HepG2 (cell line): Measurements from ENCODE around the gene DOK1. TPM values are rescaled to one million over a fixed set of nuclear protein-coding genes. Genes with fewer than 3 reads are reported as not detected.
A peak's percentile ranks its signal among the peaks of the same experiment; 100 is the strongest.

Experiments used
- ARNT2 ChIP-seq: sonication (generic); formaldehyde crosslinking; IDR thresholded peaks from 2 replicates; pipeline ENCODE4 v1.8.0; 2022; ENCODE audit warnings: mild to moderate bottlenecking, low read depth, missing genetic modification reagents, moderate library complexity
- IRX3 ChIP-seq: sonication (generic); formaldehyde crosslinking; IDR thresholded peaks from 2 replicates; pipeline ENCODE4 v1.8.1; 2023; ENCODE audit warnings: mild to moderate bottlenecking, low read depth, missing genetic modification reagents, borderline replicate concordance
- MTA3 ChIP-seq: sonication (generic); formaldehyde crosslinking; IDR thresholded peaks from 2 replicates; pipeline ENCODE4 v1.4.0; 2020; ENCODE audit warnings: missing genetic modification reagents
- NFE2 ChIP-seq: sonication (generic); formaldehyde crosslinking; IDR thresholded peaks from 2 replicates; pipeline ENCODE4 v1.4.0; 2020; ENCODE audit warnings: missing genetic modification reagents
- NKX3-1 ChIP-seq: sonication (generic); formaldehyde crosslinking; IDR thresholded peaks from 2 replicates; pipeline ENCODE4 v1.5.0; 2020; ENCODE audit warnings: missing genetic modification reagents
- RARA ChIP-seq: IDR thresholded peaks from 2 replicates; pipeline ENCODE4 v1.6.1; 2016; ENCODE audit warnings: missing genetic modification reagents, missing compliant biosample characterization
- SALL2 ChIP-seq: sonication (generic); formaldehyde crosslinking; IDR thresholded peaks from 2 replicates; pipeline ENCODE4 v1.8.1; 2023; ENCODE audit warnings: mild to moderate bottlenecking, missing genetic modification reagents, inconsistent platforms
- SOX5 ChIP-seq: IDR thresholded peaks from 2 replicates; pipeline ENCODE4 v1.6.1; 2016; ENCODE audit warnings: borderline replicate concordance
- SRY ChIP-seq: sonication (generic); formaldehyde crosslinking; IDR thresholded peaks from 2 replicates; pipeline ENCODE4 v1.8.0; 2022; ENCODE audit warnings: mild to moderate bottlenecking, missing genetic modification reagents
- ZBTB8A ChIP-seq: sonication (generic); formaldehyde crosslinking; IDR thresholded peaks from 2 replicates; pipeline ENCODE4 v1.4.0; 2020; ENCODE audit warnings: mild to moderate bottlenecking, low read depth, missing genetic modification reagents, borderline replicate concordance
- ZFP37 ChIP-seq: sonication (generic); formaldehyde crosslinking; IDR thresholded peaks from 2 replicates; pipeline ENCODE4 v1.4.0; 2020; ENCODE audit warnings: missing genetic modification reagents, borderline replicate concordance
- ZNF253 ChIP-seq: sonication (generic); formaldehyde crosslinking; IDR thresholded peaks from 2 replicates; pipeline ENCODE4 v1.8.0; 2022; ENCODE audit warnings: mild to moderate bottlenecking, missing genetic modification reagents, borderline replicate concordance
- ZNF879 ChIP-seq: sonication (generic); formaldehyde crosslinking; IDR thresholded peaks from 2 replicates; pipeline ENCODE4 v1.8.1; 2023; ENCODE audit warnings: missing genetic modification reagents
- polyA plus RNA-seq, 8 experiments: library from polyadenylated mRNA; depleted of rRNA in 3 of 8; stranded (reverse) in 7 of 8; unstranded in 1 of 8; fragments of >200 nt; fragmentation: Illumina TruSeq in 4 of 8; extraction: Trizol in 4 of 8; gene quantifications; 2 replicates each; pipeline versions ENCODE4 v1.2.1 to v1.2.3, GENCODE V29; 2011 to 2016; ENCODE audit warnings: low read depth in 4 of 8, missing spikeins in 1 of 8, mixed read lengths in 1 of 8; ENCODE audit not compliant: insufficient read depth in 1 of 8
- total RNA-seq, 5 experiments: library from RNA; depleted of rRNA; stranded (reverse); fragments of >200 nt; fragmentation: Illumina TruSeq; extraction: Trizol; gene quantifications; 2 replicates each; pipeline ENCODE4 v1.2.3, GENCODE V29; 2016; ENCODE audit warnings: low read depth in 1 of 5
- TF ChIP-seq, protein P1 (sequence below): sonication (generic); formaldehyde crosslinking; IDR thresholded peaks from 2 replicates; pipeline ENCODE4 v1.4.0; 2020; ENCODE audit warnings: missing genetic modification reagents
- TF ChIP-seq, protein P2 (sequence below): sonication (generic); formaldehyde crosslinking; IDR thresholded peaks from 2 replicates; pipeline ENCODE4 v1.4.0; 2020; ENCODE audit warnings: missing genetic modification reagents, mild to moderate bottlenecking, borderline replicate concordance
- TF ChIP-seq, protein P3 (sequence below): sonication (generic); formaldehyde crosslinking; IDR thresholded peaks from 2 replicates; pipeline ENCODE4 v1.5.1; 2020; ENCODE audit warnings: missing genetic modification reagents, mild to moderate bottlenecking, borderline replicate concordance
- TF ChIP-seq, protein P4 (sequence below): sonication (generic); formaldehyde crosslinking; IDR thresholded peaks from 2 replicates; pipeline ENCODE4 v1.4.0; 2020; ENCODE audit warnings: low read depth, mild to moderate bottlenecking, missing genetic modification reagents

DOK1 gene
- total and polyA plus RNA-seq, 2 of the 13 experiments (the other 11 are each of a cell fraction or from before 2014, with no cell fraction given): 0.53 to 0.74 TPM

DNA sequence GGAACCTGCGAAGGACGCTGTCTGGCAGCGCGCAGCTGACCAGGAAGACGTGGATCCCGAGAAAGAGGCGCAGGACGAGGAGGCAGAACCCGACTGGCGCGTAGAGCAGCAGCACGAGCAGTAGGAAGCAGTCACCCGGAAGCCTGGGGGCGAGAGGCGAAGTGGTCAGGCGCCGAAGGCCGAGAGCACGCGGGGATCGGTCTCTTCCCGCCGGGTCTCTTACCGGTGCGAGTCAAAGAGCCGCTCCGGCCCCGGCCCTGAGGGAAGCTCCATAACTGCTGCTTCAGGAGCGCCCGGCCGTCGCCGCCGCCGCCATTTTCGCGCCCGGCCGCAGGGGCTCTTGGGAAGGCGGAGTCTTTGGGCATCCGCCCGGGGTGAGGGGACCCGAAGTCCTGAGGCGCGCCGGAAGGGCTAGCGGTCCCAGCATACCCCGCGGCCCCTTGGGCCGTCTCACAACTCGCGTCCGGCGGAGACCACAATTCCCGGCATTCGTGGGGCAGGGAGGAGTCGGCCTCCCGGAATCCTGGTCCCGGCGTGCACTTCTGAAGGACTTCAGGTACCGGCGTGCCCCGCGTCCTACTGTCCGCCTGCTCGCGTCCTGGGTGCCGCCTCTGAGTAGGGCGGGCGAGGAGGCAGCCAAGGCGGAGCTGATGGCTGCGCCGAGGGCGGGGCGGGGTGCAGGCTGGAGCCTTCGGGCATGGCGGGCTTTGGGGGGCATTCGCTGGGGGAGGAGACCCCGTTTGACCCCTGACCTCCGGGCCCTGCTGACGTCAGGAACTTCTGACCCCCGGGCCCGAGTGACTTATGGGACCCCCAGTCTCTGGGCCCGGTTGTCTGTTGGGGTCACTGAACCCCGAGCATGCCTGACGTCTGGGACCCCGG, 24.9 kb upstream of the DOK1 start, which contains the start of the genes AUP1 and HTRA2 (continued):
- TF ChIP-seq ZBTB8A (peak; percentile 52; the same call in 1 of the 2 replicates), SRY (CRISPR knock-in tag) (0 out of 2 replicates have a peak, but pooled peaks have one; percentile 64), ZFP37 (CRISPR knock-in tag) (no peak; the same call in 1 of the 2 replicates), ZNF253 (no peak), IRX3 (CRISPR knock-in tag) (no peak), ARNT2 (CRISPR knock-in tag) (peak; percentile 68), ZNF879 (peak; percentile 70; the same call in 1 of the 2 replicates), RARA (no peak; the same call in none of the 2 replicates), SALL2 (CRISPR knock-in tag) (peak; percentile 71), MTA3 (no peak), SOX5 (peak; percentile 66), NFE2 (CRISPR knock-in tag) (0 out of 2 replicates have a peak, but pooled peaks have one; percentile 9), NKX3-1 (0 out of 2 replicates have a peak, but pooled peaks have one; percentile 31)
- TF ChIP-seq, protein P1, sequence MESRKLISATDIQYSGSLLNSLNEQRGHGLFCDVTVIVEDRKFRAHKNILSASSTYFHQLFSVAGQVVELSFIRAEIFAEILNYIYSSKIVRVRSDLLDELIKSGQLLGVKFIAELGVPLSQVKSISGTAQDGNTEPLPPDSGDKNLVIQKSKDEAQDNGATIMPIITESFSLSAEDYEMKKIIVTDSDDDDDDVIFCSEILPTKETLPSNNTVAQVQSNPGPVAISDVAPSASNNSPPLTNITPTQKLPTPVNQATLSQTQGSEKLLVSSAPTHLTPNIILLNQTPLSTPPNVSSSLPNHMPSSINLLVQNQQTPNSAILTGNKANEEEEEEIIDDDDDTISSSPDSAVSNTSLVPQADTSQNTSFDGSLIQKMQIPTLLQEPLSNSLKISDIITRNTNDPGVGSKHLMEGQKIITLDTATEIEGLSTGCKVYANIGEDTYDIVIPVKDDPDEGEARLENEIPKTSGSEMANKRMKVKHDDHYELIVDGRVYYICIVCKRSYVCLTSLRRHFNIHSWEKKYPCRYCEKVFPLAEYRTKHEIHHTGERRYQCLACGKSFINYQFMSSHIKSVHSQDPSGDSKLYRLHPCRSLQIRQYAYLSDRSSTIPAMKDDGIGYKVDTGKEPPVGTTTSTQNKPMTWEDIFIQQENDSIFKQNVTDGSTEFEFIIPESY (CRISPR knock-in tag): no peak
- TF ChIP-seq, protein P2, sequence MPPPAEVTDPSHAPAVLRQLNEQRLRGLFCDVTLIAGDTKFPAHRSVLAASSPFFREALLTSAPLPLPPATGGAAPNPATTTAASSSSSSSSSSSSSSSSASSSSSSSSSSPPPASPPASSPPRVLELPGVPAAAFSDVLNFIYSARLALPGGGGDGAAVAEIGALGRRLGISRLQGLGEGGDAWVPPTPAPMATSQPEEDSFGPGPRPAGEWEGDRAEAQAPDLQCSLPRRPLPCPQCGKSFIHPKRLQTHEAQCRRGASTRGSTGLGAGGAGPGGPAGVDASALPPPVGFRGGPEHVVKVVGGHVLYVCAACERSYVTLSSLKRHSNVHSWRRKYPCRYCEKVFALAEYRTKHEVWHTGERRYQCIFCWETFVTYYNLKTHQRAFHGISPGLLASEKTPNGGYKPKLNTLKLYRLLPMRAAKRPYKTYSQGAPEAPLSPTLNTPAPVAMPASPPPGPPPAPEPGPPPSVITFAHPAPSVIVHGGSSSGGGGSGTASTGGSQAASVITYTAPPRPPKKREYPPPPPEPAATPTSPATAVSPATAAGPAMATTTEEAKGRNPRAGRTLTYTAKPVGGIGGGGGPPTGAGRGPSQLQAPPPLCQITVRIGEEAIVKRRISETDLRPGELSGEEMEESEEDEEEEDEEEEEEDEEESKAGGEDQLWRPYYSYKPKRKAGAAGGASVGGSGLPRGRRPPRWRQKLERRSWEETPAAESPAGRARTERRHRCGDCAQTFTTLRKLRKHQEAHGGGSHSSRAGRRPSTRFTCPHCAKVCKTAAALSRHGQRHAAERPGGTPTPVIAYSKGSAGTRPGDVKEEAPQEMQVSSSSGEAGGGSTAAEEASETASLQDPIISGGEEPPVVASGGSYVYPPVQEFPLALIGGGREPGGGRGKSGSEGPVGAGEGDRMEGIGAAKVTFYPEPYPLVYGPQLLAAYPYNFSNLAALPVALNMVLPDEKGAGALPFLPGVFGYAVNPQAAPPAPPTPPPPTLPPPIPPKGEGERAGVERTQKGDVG (CRISPR knock-in tag): peak; percentile 51; the same call in 1 of the 2 replicates
- TF ChIP-seq, protein P3, sequence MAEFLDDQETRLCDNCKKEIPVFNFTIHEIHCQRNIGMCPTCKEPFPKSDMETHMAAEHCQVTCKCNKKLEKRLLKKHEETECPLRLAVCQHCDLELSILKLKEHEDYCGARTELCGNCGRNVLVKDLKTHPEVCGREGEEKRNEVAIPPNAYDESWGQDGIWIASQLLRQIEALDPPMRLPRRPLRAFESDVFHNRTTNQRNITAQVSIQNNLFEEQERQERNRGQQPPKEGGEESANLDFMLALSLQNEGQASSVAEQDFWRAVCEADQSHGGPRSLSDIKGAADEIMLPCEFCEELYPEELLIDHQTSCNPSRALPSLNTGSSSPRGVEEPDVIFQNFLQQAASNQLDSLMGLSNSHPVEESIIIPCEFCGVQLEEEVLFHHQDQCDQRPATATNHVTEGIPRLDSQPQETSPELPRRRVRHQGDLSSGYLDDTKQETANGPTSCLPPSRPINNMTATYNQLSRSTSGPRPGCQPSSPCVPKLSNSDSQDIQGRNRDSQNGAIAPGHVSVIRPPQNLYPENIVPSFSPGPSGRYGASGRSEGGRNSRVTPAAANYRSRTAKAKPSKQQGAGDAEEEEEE: no peak; the same call in 1 of the 2 replicates
- TF ChIP-seq, protein P4, sequence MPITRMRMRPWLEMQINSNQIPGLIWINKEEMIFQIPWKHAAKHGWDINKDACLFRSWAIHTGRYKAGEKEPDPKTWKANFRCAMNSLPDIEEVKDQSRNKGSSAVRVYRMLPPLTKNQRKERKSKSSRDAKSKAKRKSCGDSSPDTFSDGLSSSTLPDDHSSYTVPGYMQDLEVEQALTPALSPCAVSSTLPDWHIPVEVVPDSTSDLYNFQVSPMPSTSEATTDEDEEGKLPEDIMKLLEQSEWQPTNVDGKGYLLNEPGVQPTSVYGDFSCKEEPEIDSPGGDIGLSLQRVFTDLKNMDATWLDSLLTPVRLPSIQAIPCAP (CRISPR knock-in tag): peak; percentile 35; the same call in 1 of the 2 replicates
